ENCODE data around the gene CPPED1. TPM values are rescaled to one million over a fixed set of nuclear protein-coding genes. Genes with fewer than 3 reads are reported as not detected.

The CPPED1 gene
- polyA plus RNA-seq, 3 donors, result 100 to 292 (median 259) TPM

DNA sequence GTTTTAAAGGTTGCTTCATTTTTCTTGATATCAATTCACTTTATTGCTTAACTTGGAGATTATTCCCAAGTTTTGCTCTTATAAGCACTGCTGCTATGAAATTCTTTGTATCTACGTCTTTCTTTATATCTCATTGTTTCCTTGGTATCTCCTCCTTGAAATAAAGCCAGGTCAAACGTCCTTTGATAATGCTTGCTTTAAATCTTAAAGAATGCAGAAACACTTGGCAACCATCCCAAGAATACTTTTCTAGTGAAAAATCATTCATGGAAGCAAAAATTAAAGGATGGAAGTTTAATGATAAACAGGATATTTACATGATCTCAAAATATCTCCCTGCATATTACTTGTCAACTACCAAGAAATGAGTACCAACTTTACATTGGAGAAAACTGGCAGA is 175.2 kb downstream of the CPPED1 start:
- Histone ChIP-seq H3K4me1 (ENCODE audit: control insufficient read depth in 1 of 2, insufficient read depth in 2 of 2, low read length in 2 of 2) (no peaks in the 10 kb centered on the region), H3K27me3 (ENCODE audit: control insufficient read depth in 2 of 2, insufficient read depth in 2 of 2, low read length in 2 of 2) (no peaks in the 10 kb centered on the region), H3K79me2 (ENCODE audit: insufficient read depth, low read length) (no peaks in the 10 kb centered on the region), H3K36me3 (replicated peaks in 1 of 2; ENCODE audit: control insufficient read depth in 1 of 2, insufficient read depth in 2 of 2, low read length in 2 of 2) (no peaks in the 10 kb centered on the region), H3K27ac (ENCODE audit: low read depth in 1 of 2, low read length in 2 of 2) (no peak overlapping the region), H4K20me1 (ENCODE audit: insufficient read depth, low read length) (no peaks in the 10 kb centered on the region), H2AFZ (ENCODE audit: insufficient read depth, low read depth, low read length, poor library complexity, severe bottlenecking) (no peak overlapping the region), H3K4me2 (replicated peaks; ENCODE audit: extremely low read depth, low read length, poor library complexity, severe bottlenecking) (no peak overlapping the region), H3K9me3 (replicated peaks in 1 of 2; ENCODE audit: control insufficient read depth in 1 of 2, insufficient read depth in 1 of 2, low read length in 2 of 2) (no peaks in the 10 kb centered on the region), H3K4me3 (replicated peaks in 1 of 3; ENCODE audit: low read depth in 2 of 3, low read length in 3 of 3) (no peak overlapping the region), H3K9ac (ENCODE audit: insufficient read depth, low read length, poor library complexity, severe bottlenecking) (no peak overlapping the region)
- no CpG with 5 or more reads among the region's 2 CpGs for WGBS (ENCODE audit: insufficient coverage)
- intact Hi-C loops (cut with micrococcal nuclease), result no loop called here
- peaks cover 0 to 10% (median 5%) of the 10 kb centered on the region in 3 donors for H3K27me3 Mint-ChIP-seq (ENCODE audit: low read depth in 3 of 3)
- TF ChIP-seq, protein P1, sequence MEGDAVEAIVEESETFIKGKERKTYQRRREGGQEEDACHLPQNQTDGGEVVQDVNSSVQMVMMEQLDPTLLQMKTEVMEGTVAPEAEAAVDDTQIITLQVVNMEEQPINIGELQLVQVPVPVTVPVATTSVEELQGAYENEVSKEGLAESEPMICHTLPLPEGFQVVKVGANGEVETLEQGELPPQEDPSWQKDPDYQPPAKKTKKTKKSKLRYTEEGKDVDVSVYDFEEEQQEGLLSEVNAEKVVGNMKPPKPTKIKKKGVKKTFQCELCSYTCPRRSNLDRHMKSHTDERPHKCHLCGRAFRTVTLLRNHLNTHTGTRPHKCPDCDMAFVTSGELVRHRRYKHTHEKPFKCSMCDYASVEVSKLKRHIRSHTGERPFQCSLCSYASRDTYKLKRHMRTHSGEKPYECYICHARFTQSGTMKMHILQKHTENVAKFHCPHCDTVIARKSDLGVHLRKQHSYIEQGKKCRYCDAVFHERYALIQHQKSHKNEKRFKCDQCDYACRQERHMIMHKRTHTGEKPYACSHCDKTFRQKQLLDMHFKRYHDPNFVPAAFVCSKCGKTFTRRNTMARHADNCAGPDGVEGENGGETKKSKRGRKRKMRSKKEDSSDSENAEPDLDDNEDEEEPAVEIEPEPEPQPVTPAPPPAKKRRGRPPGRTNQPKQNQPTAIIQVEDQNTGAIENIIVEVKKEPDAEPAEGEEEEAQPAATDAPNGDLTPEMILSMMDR (IDR thresholded peaks at IDR 0.05), result no peak
- DNase-seq, result no peak
- peaks cover 0 to 11% (median 6%) of the 10 kb centered on the region in 7 donors for H3K9me3 Mint-ChIP-seq
- H3K4me3 Mint-ChIP-seq, result no peak overlapping the region
- H3K36me3 Mint-ChIP-seq, result peaks cover 0 to 36% of the 10 kb centered on the region in 2 donors
- no peak overlapping the region for H3K27ac Mint-ChIP-seq
- H3K4me1 Mint-ChIP-seq, result no peaks in the 10 kb centered on the region

DNA sequence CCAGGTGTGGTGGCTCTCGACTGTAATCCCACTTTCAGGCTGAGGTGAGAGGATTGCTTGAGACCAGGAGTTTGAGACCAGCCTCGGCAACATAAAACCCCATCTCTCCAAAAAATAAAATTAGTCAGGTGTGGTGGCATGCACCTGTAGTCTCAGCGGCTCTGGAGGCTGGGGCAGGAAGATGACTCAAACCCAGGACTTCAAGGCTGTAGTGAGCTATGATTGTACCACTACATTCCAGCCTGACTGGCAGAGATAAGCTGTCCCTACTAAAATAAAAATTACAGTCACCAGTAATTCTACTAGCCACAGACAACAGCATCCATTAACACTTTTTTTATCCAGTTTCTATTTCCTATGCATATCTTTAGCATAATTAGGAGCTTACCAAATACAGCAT is 176.3 kb downstream of the CPPED1 start:
- intact Hi-C loops (cut with micrococcal nuclease), result no loop called here
- Histone ChIP-seq H3K9me3 (replicated peaks in 1 of 2; ENCODE audit: control insufficient read depth in 1 of 2, insufficient read depth in 1 of 2, low read length in 2 of 2) (no peaks in the 10 kb centered on the region), H4K20me1 (ENCODE audit: insufficient read depth, low read length) (no peaks in the 10 kb centered on the region), H3K4me2 (replicated peaks; ENCODE audit: extremely low read depth, low read length, poor library complexity, severe bottlenecking) (no peak overlapping the region), H2AFZ (ENCODE audit: insufficient read depth, low read depth, low read length, poor library complexity, severe bottlenecking) (no peak overlapping the region), H3K36me3 (replicated peaks in 1 of 2; ENCODE audit: control insufficient read depth in 1 of 2, insufficient read depth in 2 of 2, low read length in 2 of 2) (no peaks in the 10 kb centered on the region), H3K27me3 (ENCODE audit: control insufficient read depth in 2 of 2, insufficient read depth in 2 of 2, low read length in 2 of 2) (no peaks in the 10 kb centered on the region), H3K79me2 (ENCODE audit: insufficient read depth, low read length) (no peaks in the 10 kb centered on the region), H3K4me3 (replicated peaks in 1 of 3; ENCODE audit: low read depth in 2 of 3, low read length in 3 of 3) (no peak overlapping the region), H3K27ac (ENCODE audit: low read depth in 1 of 2, low read length in 2 of 2) (no peak overlapping the region), H3K4me1 (ENCODE audit: control insufficient read depth in 1 of 2, insufficient read depth in 2 of 2, low read length in 2 of 2) (no peaks in the 10 kb centered on the region), H3K9ac (ENCODE audit: insufficient read depth, low read length, poor library complexity, severe bottlenecking) (no peak overlapping the region)
- Mint-ChIP-seq H3K4me3 (no peak overlapping the region), H3K27ac (no peak overlapping the region), H3K9me3 (peaks cover 0 to 9% (median 6%) of the 10 kb centered on the region in 7 donors), H3K36me3 (peaks cover 0 to 30% of the 10 kb centered on the region in 2 donors), H3K27me3 (ENCODE audit: low read depth in 3 of 3) (peaks cover 0 to 8% (median 3%) of the 10 kb centered on the region in 3 donors), H3K4me1 (no peaks in the 10 kb centered on the region)
- TF ChIP-seq, protein P1 (IDR thresholded peaks at IDR 0.05), result no peak
- WGBS (ENCODE audit: insufficient coverage), result no CpG with 5 or more reads among the region's 3 CpGs
- no peak for DNase-seq
